ENCODE results near the gene SNX25.

DNA sequence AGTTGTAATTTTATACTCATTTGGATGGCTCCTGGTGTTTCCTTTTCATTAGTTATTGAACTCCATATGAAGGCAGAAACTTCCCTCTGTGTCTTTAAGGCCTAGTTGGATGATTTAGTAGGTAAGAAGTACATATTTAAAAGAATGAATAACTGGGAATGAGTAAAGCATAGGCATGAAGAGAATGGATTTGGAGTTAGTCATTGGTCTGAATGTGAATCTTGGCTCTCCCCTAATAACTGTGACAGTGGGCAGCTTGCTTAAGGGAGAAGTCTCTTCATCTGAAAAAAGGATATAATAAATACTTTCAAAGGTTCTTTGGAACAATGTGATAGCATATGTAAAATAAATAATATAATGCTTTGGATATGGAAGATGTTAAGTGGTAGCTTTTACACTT is 13.2 kb downstream of the SNX25 start:
- TF ChIP-seq, protein P1, sequence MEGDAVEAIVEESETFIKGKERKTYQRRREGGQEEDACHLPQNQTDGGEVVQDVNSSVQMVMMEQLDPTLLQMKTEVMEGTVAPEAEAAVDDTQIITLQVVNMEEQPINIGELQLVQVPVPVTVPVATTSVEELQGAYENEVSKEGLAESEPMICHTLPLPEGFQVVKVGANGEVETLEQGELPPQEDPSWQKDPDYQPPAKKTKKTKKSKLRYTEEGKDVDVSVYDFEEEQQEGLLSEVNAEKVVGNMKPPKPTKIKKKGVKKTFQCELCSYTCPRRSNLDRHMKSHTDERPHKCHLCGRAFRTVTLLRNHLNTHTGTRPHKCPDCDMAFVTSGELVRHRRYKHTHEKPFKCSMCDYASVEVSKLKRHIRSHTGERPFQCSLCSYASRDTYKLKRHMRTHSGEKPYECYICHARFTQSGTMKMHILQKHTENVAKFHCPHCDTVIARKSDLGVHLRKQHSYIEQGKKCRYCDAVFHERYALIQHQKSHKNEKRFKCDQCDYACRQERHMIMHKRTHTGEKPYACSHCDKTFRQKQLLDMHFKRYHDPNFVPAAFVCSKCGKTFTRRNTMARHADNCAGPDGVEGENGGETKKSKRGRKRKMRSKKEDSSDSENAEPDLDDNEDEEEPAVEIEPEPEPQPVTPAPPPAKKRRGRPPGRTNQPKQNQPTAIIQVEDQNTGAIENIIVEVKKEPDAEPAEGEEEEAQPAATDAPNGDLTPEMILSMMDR (IDR thresholded peaks at IDR 0.05; ENCODE audit: low read depth, low read length, poor library complexity, severe bottlenecking) = no peak
- TF ChIP-seq EZH2phosphoT487 (IDR thresholded peaks at IDR 0.05; ENCODE audit: borderline replicate concordance, low read length) = no peak
